ENCODE results near the gene ETV3.

GRCh38 chr1:157134442-157134841 is 3.8 kb downstream of the ETV3 start:
- TF ChIP-seq, protein P1, sequence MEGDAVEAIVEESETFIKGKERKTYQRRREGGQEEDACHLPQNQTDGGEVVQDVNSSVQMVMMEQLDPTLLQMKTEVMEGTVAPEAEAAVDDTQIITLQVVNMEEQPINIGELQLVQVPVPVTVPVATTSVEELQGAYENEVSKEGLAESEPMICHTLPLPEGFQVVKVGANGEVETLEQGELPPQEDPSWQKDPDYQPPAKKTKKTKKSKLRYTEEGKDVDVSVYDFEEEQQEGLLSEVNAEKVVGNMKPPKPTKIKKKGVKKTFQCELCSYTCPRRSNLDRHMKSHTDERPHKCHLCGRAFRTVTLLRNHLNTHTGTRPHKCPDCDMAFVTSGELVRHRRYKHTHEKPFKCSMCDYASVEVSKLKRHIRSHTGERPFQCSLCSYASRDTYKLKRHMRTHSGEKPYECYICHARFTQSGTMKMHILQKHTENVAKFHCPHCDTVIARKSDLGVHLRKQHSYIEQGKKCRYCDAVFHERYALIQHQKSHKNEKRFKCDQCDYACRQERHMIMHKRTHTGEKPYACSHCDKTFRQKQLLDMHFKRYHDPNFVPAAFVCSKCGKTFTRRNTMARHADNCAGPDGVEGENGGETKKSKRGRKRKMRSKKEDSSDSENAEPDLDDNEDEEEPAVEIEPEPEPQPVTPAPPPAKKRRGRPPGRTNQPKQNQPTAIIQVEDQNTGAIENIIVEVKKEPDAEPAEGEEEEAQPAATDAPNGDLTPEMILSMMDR (IDR thresholded peaks at IDR 0.05 in 4 of 5, conservative IDR thresholded peaks at IDR 0.05 in 1 of 5) = no peak
- no peak for TF ChIP-seq POLR2A (IDR thresholded peaks at IDR 0.05)

Measured in gastrocnemius medialis (tissue), 4 donors.